Measurements from ENCODE around the gene PCSK7. TPM values are rescaled to one million over a fixed set of nuclear protein-coding genes. Genes with fewer than 3 reads are reported as not detected.
A peak's percentile ranks its signal among the peaks of the same experiment; 100 is the strongest.
"Not testable (repeated sequence)": the region's sequence is repeated elsewhere in the genome, so short reads cannot be mapped to it uniquely, and the experiment has no call there.

PCSK7 gene, protein sequence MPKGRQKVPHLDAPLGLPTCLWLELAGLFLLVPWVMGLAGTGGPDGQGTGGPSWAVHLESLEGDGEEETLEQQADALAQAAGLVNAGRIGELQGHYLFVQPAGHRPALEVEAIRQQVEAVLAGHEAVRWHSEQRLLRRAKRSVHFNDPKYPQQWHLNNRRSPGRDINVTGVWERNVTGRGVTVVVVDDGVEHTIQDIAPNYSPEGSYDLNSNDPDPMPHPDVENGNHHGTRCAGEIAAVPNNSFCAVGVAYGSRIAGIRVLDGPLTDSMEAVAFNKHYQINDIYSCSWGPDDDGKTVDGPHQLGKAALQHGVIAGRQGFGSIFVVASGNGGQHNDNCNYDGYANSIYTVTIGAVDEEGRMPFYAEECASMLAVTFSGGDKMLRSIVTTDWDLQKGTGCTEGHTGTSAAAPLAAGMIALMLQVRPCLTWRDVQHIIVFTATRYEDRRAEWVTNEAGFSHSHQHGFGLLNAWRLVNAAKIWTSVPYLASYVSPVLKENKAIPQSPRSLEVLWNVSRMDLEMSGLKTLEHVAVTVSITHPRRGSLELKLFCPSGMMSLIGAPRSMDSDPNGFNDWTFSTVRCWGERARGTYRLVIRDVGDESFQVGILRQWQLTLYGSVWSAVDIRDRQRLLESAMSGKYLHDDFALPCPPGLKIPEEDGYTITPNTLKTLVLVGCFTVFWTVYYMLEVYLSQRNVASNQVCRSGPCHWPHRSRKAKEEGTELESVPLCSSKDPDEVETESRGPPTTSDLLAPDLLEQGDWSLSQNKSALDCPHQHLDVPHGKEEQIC
- total RNA-seq = 10 to 100 TPM; 39.8 to 78.1 (median 50.0) TPM

GRCh38 chr11:117231842-117232091 is at the start of gene PCSK7:
PCSK7 (minus strand) TSS chr11:117232073; CDS start chr11:117229844, 2,229 bp downstream.
- TF ChIP-seq, protein P1, sequence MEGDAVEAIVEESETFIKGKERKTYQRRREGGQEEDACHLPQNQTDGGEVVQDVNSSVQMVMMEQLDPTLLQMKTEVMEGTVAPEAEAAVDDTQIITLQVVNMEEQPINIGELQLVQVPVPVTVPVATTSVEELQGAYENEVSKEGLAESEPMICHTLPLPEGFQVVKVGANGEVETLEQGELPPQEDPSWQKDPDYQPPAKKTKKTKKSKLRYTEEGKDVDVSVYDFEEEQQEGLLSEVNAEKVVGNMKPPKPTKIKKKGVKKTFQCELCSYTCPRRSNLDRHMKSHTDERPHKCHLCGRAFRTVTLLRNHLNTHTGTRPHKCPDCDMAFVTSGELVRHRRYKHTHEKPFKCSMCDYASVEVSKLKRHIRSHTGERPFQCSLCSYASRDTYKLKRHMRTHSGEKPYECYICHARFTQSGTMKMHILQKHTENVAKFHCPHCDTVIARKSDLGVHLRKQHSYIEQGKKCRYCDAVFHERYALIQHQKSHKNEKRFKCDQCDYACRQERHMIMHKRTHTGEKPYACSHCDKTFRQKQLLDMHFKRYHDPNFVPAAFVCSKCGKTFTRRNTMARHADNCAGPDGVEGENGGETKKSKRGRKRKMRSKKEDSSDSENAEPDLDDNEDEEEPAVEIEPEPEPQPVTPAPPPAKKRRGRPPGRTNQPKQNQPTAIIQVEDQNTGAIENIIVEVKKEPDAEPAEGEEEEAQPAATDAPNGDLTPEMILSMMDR (IDR thresholded peaks at IDR 0.05) = no peak
- no peak for ATAC-seq (ENCODE audit: low FRiP score)
- DNase-seq (ENCODE audit: low spot score) = no peak

DNA sequence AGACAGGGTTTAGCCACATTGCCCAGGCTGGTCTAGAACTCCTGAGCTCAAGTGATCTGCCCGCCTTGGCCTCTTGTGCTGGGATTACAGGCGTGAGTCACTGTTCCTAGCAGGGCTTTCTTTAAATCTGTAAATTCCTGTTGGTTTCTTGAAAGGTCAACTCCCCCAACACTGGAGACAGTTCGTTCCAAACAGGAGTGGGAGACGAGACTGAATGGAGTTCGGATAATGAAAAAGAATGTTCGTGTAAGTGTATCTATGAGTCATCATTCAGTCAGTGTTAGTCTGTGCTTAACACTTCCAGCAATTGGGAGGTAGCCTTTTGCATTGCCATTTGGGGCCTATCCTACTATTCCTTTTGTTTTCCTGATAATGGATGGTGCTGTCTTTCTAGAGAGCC is 49.3 kb upstream of the PCSK7 start:
- DNase-seq (ENCODE audit: low spot score) = no peak
- TF ChIP-seq, protein P1 (IDR thresholded peaks at IDR 0.05) = no peak
- ATAC-seq (ENCODE audit: low FRiP score) = peak; percentile 94

DNA sequence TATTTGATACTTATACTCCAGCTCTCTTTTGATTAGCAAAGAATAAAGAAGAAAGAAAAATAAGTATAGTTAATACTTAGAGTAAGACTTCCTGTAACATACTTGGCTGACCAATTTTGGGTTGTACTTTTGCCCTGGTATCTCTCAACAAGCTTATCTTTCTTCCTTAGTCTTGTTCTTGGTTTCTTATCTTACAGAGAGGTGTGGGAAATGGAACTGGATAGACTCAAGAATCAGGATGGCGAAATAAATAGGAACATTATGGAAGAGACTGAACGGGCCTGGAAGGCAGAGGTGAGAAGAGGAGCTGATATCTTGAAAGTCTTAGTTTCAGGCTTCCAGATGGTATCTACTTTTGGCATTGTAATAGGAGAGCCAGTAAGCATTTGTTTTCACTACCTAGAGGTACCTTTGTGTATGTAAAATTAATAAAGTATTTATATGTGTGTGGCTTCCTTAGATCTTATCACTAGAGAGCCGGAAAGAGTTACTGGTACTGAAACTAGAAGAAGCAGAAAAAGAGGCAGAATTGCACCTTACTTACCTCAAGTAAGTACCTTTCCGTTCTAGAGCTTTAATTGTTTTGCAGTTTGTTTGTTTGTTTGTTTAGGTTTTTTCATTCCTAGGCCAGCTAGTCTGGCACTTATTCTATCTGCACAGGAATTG is 48.0 kb upstream of the PCSK7 start:
- no peak for ATAC-seq (ENCODE audit: low FRiP score)
- TF ChIP-seq, protein P1 (IDR thresholded peaks at IDR 0.05) = no peak
- DNase-seq (ENCODE audit: low spot score) = no peak

DNA sequence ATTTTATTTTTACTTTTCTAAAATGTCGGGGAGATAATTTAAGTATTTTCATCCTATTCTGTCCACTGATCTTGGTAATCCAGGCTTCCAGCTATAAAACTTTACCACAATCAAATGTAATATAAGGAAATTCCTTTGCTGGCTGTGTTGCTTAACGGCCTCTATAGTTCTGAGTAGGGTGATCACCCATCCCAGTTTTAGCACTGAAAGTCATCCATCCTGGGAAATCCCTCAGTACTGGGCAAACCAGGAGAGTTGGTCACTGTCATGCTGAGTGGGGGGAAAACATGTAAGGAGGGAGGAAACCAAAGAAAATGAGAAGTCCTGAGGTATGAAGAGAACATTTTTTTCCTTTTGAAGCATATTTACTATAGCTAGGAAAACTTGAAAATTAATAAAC is 46.5 kb upstream of the PCSK7 start:
- ATAC-seq (ENCODE audit: low FRiP score) (no peak), DNase-seq (ENCODE audit: low spot score) (no peak)
- TF ChIP-seq, protein P1 (IDR thresholded peaks at IDR 0.05) = no peak

GRCh38 chr11:117273550-117274289 is 41.8 kb upstream of the PCSK7 start:
- TF ChIP-seq, protein P1 (IDR thresholded peaks at IDR 0.05) = no peak
- DNase-seq (ENCODE audit: low spot score) (no peak), ATAC-seq (ENCODE audit: low FRiP score) (no peak)

DNA sequence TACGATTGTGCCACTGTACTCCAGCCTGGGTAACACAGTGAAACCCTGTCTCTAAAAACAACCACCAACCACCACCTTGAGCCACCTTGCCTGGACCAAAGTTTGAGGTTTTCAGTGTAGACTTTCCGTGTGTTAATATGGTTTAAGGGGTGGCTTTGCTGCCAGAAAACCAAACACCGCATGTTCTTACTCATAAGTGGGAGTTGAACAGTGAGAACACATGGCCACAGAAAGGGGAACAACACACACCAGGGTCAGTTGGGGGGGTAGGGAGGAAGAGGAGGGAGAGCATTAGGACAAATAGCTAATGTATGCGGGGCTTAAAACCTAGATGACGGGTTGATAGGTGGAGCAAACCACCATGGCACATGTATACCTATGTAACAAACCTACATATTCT is 40.3 kb upstream of the PCSK7 start:
- not testable (repeated sequence) for DNase-seq (ENCODE audit: low spot score); ATAC-seq (ENCODE audit: low FRiP score)

GRCh38 chr11:117271208-117271607 is 39.3 kb upstream of the PCSK7 start:
- TF ChIP-seq, protein P1 (IDR thresholded peaks at IDR 0.05) = no peak
- DNase-seq (ENCODE audit: low spot score) (no peak), ATAC-seq (ENCODE audit: low FRiP score) (no peak)
